H1 (cell line): ENCODE results near the gene TBCD. TPM values are rescaled to one million over a fixed set of nuclear protein-coding genes. Genes with fewer than 3 reads are reported as not detected.

Experiments
- CTCF ChIA-PET: fragments of 300-600 bp; sonication (Branson Sonifier 250); formaldehyde crosslinking; loops from one replicate; lab custom pipeline; 2021; ENCODE audit not compliant: partially characterized antibody; lab: Charles Lee
- POLR2A ChIA-PET: fragments of 300-600 bp; sonication (Branson Sonifier 250); formaldehyde crosslinking; loops from one replicate; lab custom pipeline; 2021; ENCODE audit warnings: inconsistent platforms; ENCODE audit not compliant: partially characterized antibody; lab: Charles Lee
- DNase-seq, 2 experiments: peaks; one replicate each; pipeline versions ENCODE4 v3.0.0 to v3.0.0-alpha.2; 2010 to 2022; ENCODE audit warnings: low spot score in 2 of 2, low read depth in 1 of 2, mixed read lengths in 1 of 2
- FAIRE-seq: peaks from 2 replicates; lab custom pipeline; 2011; peaks lifted over from hg19 to GRCh38; lab: Jason Lieb, UNC
- H2AFZ ChIP-seq: 2 replicates; pipeline ENCODE4 v1.8.1; 2012; ENCODE audit warnings: low read length, inconsistent platforms
- H2AK5ac ChIP-seq: 2 replicates; pipeline ENCODE4 v1.6.1; 2013; ENCODE audit warnings: low read depth, low read length
- H2BK120ac ChIP-seq: replicated peaks from 2 replicates; pipeline ENCODE3; 2013; ENCODE audit warnings: low read depth, low read length, inconsistent platforms
- H2BK12ac ChIP-seq: 2 replicates; pipeline ENCODE4 v1.6.1; 2013; ENCODE audit warnings: low read depth, low read length
- H2BK15ac ChIP-seq: 2 replicates; pipeline ENCODE4 v1.6.1; 2013; ENCODE audit warnings: low read length
- H2BK20ac ChIP-seq: 2 replicates; pipeline ENCODE4 v1.6.1; 2013; ENCODE audit warnings: low read length
- H2BK5ac ChIP-seq: 2 replicates; pipeline ENCODE4 v1.6.1; 2013; ENCODE audit warnings: low read depth, low read length
- H3K14ac ChIP-seq: 2 replicates; pipeline ENCODE4 v1.6.1; 2013; ENCODE audit warnings: inconsistent platforms; ENCODE audit not compliant: insufficient read length
- H3K18ac ChIP-seq: 2 replicates; pipeline ENCODE4 v1.6.1; 2013; ENCODE audit warnings: low read length; ENCODE audit errors: extremely low read depth
- H3K23ac ChIP-seq: 2 replicates; pipeline ENCODE4 v1.6.1; 2013; ENCODE audit warnings: inconsistent platforms; ENCODE audit not compliant: insufficient read length
- H3K23me2 ChIP-seq: 2 replicates; pipeline ENCODE4 v1.6.1; 2013; ENCODE audit warnings: low read depth, low read length
- H3K27ac ChIP-seq: 2 replicates; pipeline ENCODE4 v1.6.1; 2011; ENCODE audit warnings: low read depth, low read length, inconsistent platforms
- H3K27me3 ChIP-seq, 4 experiments: replicated peaks in 1 of 4; 1 replicate in 1 of 4; 2 replicates in 3 of 4; pipeline versions ENCODE4 v1.6.1 to v1.8.1; 2011 to 2013; ENCODE audit warnings: low read length in 3 of 4, mild to moderate bottlenecking in 3 of 4, inconsistent platforms in 2 of 4, mixed read lengths in 2 of 4, moderate library complexity in 1 of 4; ENCODE audit not compliant: control insufficient read depth in 3 of 4, insufficient read depth in 3 of 4; ENCODE audit errors: extremely low read depth in 1 of 4
- H3K36me3 ChIP-seq, 4 experiments: 2 replicates each; pipeline versions ENCODE4 v1.6.1 to v1.8.1; 2011 to 2013; ENCODE audit warnings: mild to moderate bottlenecking in 4 of 4, low read length in 3 of 4, moderate library complexity in 2 of 4, control low read depth in 1 of 4, inconsistent platforms in 1 of 4; ENCODE audit not compliant: insufficient read depth in 4 of 4, control insufficient read depth in 2 of 4
- H3K4ac ChIP-seq: replicated peaks from 2 replicates; pipeline ENCODE3; 2013; ENCODE audit warnings: low read length, low read depth, mixed read lengths, inconsistent platforms; ENCODE audit not compliant: insufficient read length
- H3K4me1 ChIP-seq, 4 experiments: replicated peaks in 1 of 4; 1 replicate in 1 of 4; 2 replicates in 3 of 4; pipeline versions ENCODE4 v1.6.1 to v1.8.1; 2011 to 2013; ENCODE audit warnings: low read length in 3 of 4, inconsistent platforms in 2 of 4, mixed read lengths in 1 of 4; ENCODE audit not compliant: insufficient read depth in 4 of 4, control insufficient read depth in 3 of 4
- H3K4me2 ChIP-seq, 2 experiments: 2 replicates each; pipeline versions ENCODE4 v1.6.1 to v1.8.1; 2011 to 2013; ENCODE audit warnings: low read depth in 2 of 2, low read length in 2 of 2, control low read depth in 1 of 2, inconsistent platforms in 1 of 2, mild to moderate bottlenecking in 1 of 2; ENCODE audit not compliant: insufficient read depth in 1 of 2
- H3K4me3 ChIP-seq, 4 experiments: fragments of 200-600, 300-600 bp in 1 of 4; sonication (generic), shearing (Covaris generic), sonication (Bioruptor Twin) in 1 of 4; 2 replicates each; pipeline versions ENCODE4 v1.5.1 to v1.8.1; 2011 to 2016; ENCODE audit warnings: low read length in 4 of 4, low read depth in 3 of 4, control low read depth in 2 of 4, inconsistent platforms in 2 of 4, mild to moderate bottlenecking in 2 of 4, mixed read lengths in 1 of 4, moderate library complexity in 1 of 4; ENCODE audit not compliant: insufficient read depth in 2 of 4; ENCODE audit errors: extremely low read depth in 1 of 4
- H3K56ac ChIP-seq: replicated peaks from 2 replicates; pipeline ENCODE3; 2013; ENCODE audit warnings: low read depth, mild to moderate bottlenecking, mixed read lengths, low read length, inconsistent platforms; ENCODE audit not compliant: insufficient read length
- H3K79me1 ChIP-seq: 2 replicates; pipeline ENCODE4 v1.6.1; 2013; ENCODE audit warnings: low read depth, low read length, control low read depth
- H3K79me2 ChIP-seq, 2 experiments: 2 replicates each; pipeline versions ENCODE4 v1.6.1 to v1.8.1; 2012 to 2013; ENCODE audit warnings: low read length in 2 of 2, mild to moderate bottlenecking in 2 of 2, inconsistent platforms in 1 of 2; ENCODE audit not compliant: insufficient read depth in 2 of 2, control insufficient read depth in 1 of 2
- H3K9ac ChIP-seq, 4 experiments: replicated peaks in 1 of 4; 1 replicate in 1 of 4; 2 replicates in 3 of 4; pipeline versions ENCODE4 v1.6.1 to v1.8.1; 2011 to 2013; ENCODE audit warnings: low read depth in 3 of 4, low read length in 3 of 4, control low read depth in 2 of 4, mild to moderate bottlenecking in 2 of 4, moderate library complexity in 2 of 4, inconsistent platforms in 1 of 4; ENCODE audit errors: extremely low read depth in 1 of 4
- H3K9me3 ChIP-seq, 2 experiments: 2 replicates each; pipeline versions ENCODE4 v1.6.1 to v1.8.1; 2012 to 2013; ENCODE audit warnings: mild to moderate bottlenecking in 2 of 2, moderate library complexity in 2 of 2, control low read depth in 1 of 2, inconsistent platforms in 1 of 2, low read depth in 1 of 2, low read length in 1 of 2, mixed read lengths in 1 of 2; ENCODE audit not compliant: insufficient read depth in 2 of 2
- H4K20me1 ChIP-seq, 2 experiments: replicated peaks in 1 of 2; 2 replicates each; pipeline versions ENCODE3 to v1.8.1; 2011 to 2013; ENCODE audit warnings: inconsistent platforms in 2 of 2, low read length in 2 of 2, mild to moderate bottlenecking in 1 of 2; ENCODE audit not compliant: insufficient read depth in 2 of 2, control insufficient read depth in 1 of 2
- H4K5ac ChIP-seq: 2 replicates; pipeline ENCODE4 v1.6.1; 2013; ENCODE audit warnings: low read length, low read depth, mixed read lengths, inconsistent platforms; ENCODE audit not compliant: insufficient read length
- H4K8ac ChIP-seq: 2 replicates; pipeline ENCODE4 v1.8.0; 2013; ENCODE audit warnings: mild to moderate bottlenecking, moderate library complexity, low read length, inconsistent platforms; ENCODE audit not compliant: insufficient read depth; ENCODE audit errors: extremely low read depth
- H4K91ac ChIP-seq: replicated peaks from 2 replicates; pipeline ENCODE3; 2013; ENCODE audit warnings: low read length, mixed read lengths, inconsistent platforms; ENCODE audit not compliant: insufficient read length
- FOSL1 ChIP-seq: IDR thresholded peaks from 2 replicates; pipeline ENCODE4 v1.6.1; 2011; ENCODE audit warnings: mild to moderate bottlenecking, low read depth, low read length, moderate library complexity; ENCODE audit not compliant: insufficient read depth
- GTF2F1 ChIP-seq: IDR thresholded peaks from 2 replicates; pipeline ENCODE4 v1.6.1; 2012; ENCODE audit warnings: low read depth, low read length, improper control_type of control experiment, borderline replicate concordance
- MAX ChIP-seq: IDR thresholded peaks from 2 replicates; pipeline ENCODE4 v1.6.1; 2012; ENCODE audit warnings: inconsistent platforms
- WGBS, 2 experiments: shearing (Covaris generic) in 1 of 2; methylation state at CpG; one replicate each; pipeline versions ENCODE4 v1.1.6 to v1.1.7; 2013 to 2015; ENCODE audit warnings: low lambda C conversion rate in 2 of 2, mixed read lengths in 2 of 2, inconsistent platforms in 1 of 2, low coverage in 1 of 2, missing lambda C conversion rate in 1 of 2; ENCODE audit not compliant: insufficient replicate concordance in 2 of 2, insufficient coverage in 1 of 2, insufficient read length in 1 of 2; ENCODE audit errors: extremely low coverage in 1 of 2, missing lambda C conversion rate in 1 of 2; 5-methylcytosine and 5-hydroxymethylcytosine counted together
- polyA plus RNA-seq, 7 experiments: library from polyadenylated mRNA; depleted of rRNA in 3 of 7; stranded (reverse) in 5 of 7; unstranded in 2 of 7; fragments of >200 nt in 5 of 7; fragments of 200-250 nt in 2 of 7; gene quantifications; 1 replicate in 5 of 7; 2 replicates in 1 of 7; 4 replicates in 1 of 7; pipeline versions ENCODE4 v1.2.1 to v1.2.3, GENCODE V29; 2011 to 2013; ENCODE audit warnings: missing spikeins in 2 of 7, mixed read lengths in 2 of 7
- total RNA-seq: library from RNA; stranded (reverse); fragmentation: NEBNext Ultra II Directional; extraction: Animal tissue kit (Norgen Biotek cat#: 25700); gene quantifications from 2 replicates; pipeline ENCODE4 v1.2.1, GENCODE V29; 2021

The TBCD gene
- total and polyA plus RNA-seq, 2 of the 8 experiments (the other 6 are each of a cell fraction or from before 2014, with no cell fraction given) = 118 to 162 TPM

GRCh38 chr17:82985973-82986372 is 234.1 kb downstream of the TBCD start:
- Histone ChIP-seq H2BK15ac (no peak overlapping the region), H3K18ac (no peak overlapping the region), H3K4me1 (peaks cover 0 to 10% (median under 1%) of the 10 kb centered on the region in 4 experiments; a peak in 3 of 7 replicates), H3K79me2 (no peaks in the 10 kb centered on the region), H2BK20ac (no peak overlapping the region), H2BK120ac (no peak overlapping the region), H4K5ac (no peak overlapping the region), H3K27ac (no peak overlapping the region), H4K91ac (no peak overlapping the region), H3K4ac (no peak overlapping the region), H2BK5ac (no peak overlapping the region; the same call in 1 of the 2 replicates), H4K20me1 (no peaks in the 10 kb centered on the region), H3K36me3 (no peaks in the 10 kb centered on the region), H3K56ac (no peak overlapping the region), H2AK5ac (no peak overlapping the region), H3K79me1 (no peaks in the 10 kb centered on the region), H3K9ac (peak overlapping the region in 1 of 4 experiments; percentile 28; a peak in 1 of 7 replicates), H3K23me2 (no peaks in the 10 kb centered on the region), H2AFZ (no peak overlapping the region), H3K14ac (no peak overlapping the region), H4K8ac (no peak overlapping the region), H3K9me3 (peaks cover 15 to 24% of the 10 kb centered on the region in 2 experiments), H3K27me3 (no peaks in the 10 kb centered on the region; a peak in 1 of 7 replicates), H3K4me2 (peak overlapping the region in 1 of 2 experiments; percentile 39; a peak in 3 of 4 replicates), H2BK12ac (no peak overlapping the region), H3K4me3 (no peak overlapping the region), H3K23ac (no peak overlapping the region)
- peak; percentile 42; the same call in 1 of the 2 replicates for TF ChIP-seq MAX
- TF ChIP-seq GTF2F1 = no peak
- TF ChIP-seq FOSL1 = no peak
- FAIRE-seq = no peak
- ChIA-PET CTCF (interaction anchor here (0.6 to 1.2 kb wide), 6 partner anchors 23 to 324 kb away, joined by 3 to 5 read pairs (median 3); no protein-coding TSS in a partner anchor), POLR2A (no interaction called here)
- DNase-seq = no peak
- WGBS, 2 experiments = 56% methylated on average over 17 of the region's 17 CpGs; no CpG with 5 or more reads in 1 of the 2 experiments
